Uterus (tissue), 2 donors: ENCODE measurements around the gene PHYHD1.

Experiments used
- CTCF ChIP-seq, 4 experiments: fragments of 200-600 bp in 2 of 4; fragments of 450-650 bp in 2 of 4; sonication (generic) in 2 of 4; IDR thresholded peaks; one replicate each; pipeline ENCODE4 v1.5.1; 2016 to 2019; ENCODE audit warnings: antibody characterized with exemption in 4 of 4, mild to moderate bottlenecking in 2 of 4, moderate library complexity in 1 of 4
- POLR2A ChIP-seq, 2 donors: fragments of 450-650 bp; IDR thresholded peaks; one replicate each; pipeline ENCODE4 v1.6.1; 2016; ENCODE audit warnings: antibody characterized with exemption in 2 of 2, mild to moderate bottlenecking in 1 of 2, moderate library complexity in 1 of 2

GRCh38 chr9:128943832-128944620 is 23.2 kb downstream of the PHYHD1 start:
- TF ChIP-seq CTCF (IDR thresholded peaks at IDR 0.05) (no peak), POLR2A (IDR thresholded peaks at IDR 0.05) (no peak)
